Prostate gland (tissue), 2 donors: Measurements from ENCODE around the gene FERMT1.

ENCODE experiments used
- CTCF ChIP-seq, 4 experiments: fragments of 200-600 bp in 2 of 4; fragments of 450-650 bp in 2 of 4; sonication (generic) in 2 of 4; IDR thresholded peaks; 1 replicate in 3 of 4; 2 replicates in 1 of 4; pipeline ENCODE4 v1.5.1; 2016 to 2019; ENCODE audit warnings: antibody characterized with exemption in 4 of 4, mild to moderate bottlenecking in 2 of 4, moderate library complexity in 2 of 4
- POLR2A ChIP-seq: fragments of 450-650 bp; IDR thresholded peaks from one replicate; pipeline ENCODE4 v1.6.1; 2016; ENCODE audit warnings: antibody characterized with exemption, mild to moderate bottlenecking
- POLR2AphosphoS5 ChIP-seq: sonication (generic); formaldehyde crosslinking; IDR thresholded peaks from one replicate; pipeline ENCODE4 v1.6.1; 2017; ENCODE audit warnings: antibody characterized with exemption

- TF ChIP-seq CTCF (IDR thresholded peaks at IDR 0.05) (no peak), POLR2A (no peak), POLR2AphosphoS5 (no peak)
Measured at GRCh38 chr20:6067763-6068318, 55.0 kb downstream of the FERMT1 start.
